GM23248 (cell line): Measurements from ENCODE around the gene TK1. TPM values are rescaled to one million over a fixed set of nuclear protein-coding genes. Genes with fewer than 3 reads are reported as not detected.

ENCODE experiments used
- DNase-seq: peaks from one replicate; pipeline ENCODE4 v3.0.0-alpha.2; 2015
- H2AFZ ChIP-seq: fragments of 200-600 bp; sonication (generic); 2 replicates; pipeline ENCODE4 v1.6.1; 2016; ENCODE audit warnings: antibody characterized with exemption
- H3F3A ChIP-seq: fragments of 200-600 bp; sonication (generic); 2 replicates; pipeline ENCODE4 v1.6.1; 2016; ENCODE audit warnings: mild to moderate bottlenecking, antibody characterized with exemption, mixed run types; ENCODE audit not compliant: insufficient read depth
- H3K27ac ChIP-seq: fragments of 200-600 bp; sonication (generic); 2 replicates; pipeline ENCODE4 v1.5.1; 2016; ENCODE audit warnings: mild to moderate bottlenecking
- H3K27me3 ChIP-seq: fragments of 200-600 bp; sonication (generic); replicated peaks from 2 replicates; pipeline ENCODE4 v1.6.1; 2016; ENCODE audit warnings: mild to moderate bottlenecking; ENCODE audit not compliant: insufficient read depth
- H3K36me3 ChIP-seq: fragments of 200-600 bp; sonication (generic); 2 replicates; pipeline ENCODE4 v1.6.1; 2016; ENCODE audit warnings: low read depth, mild to moderate bottlenecking
- H3K4me1 ChIP-seq: fragments of 200-600 bp; sonication (generic); 2 replicates; pipeline ENCODE4 v1.6.1; 2016; ENCODE audit warnings: mild to moderate bottlenecking; ENCODE audit not compliant: insufficient read depth
- H3K4me2 ChIP-seq: fragments of 200-600 bp; sonication (generic); one replicate; pipeline ENCODE4 v1.6.1; 2016; ENCODE audit warnings: mild to moderate bottlenecking; ENCODE audit not compliant: unreplicated experiment
- H3K4me3 ChIP-seq: fragments of 200-600 bp; sonication (generic); 2 replicates; pipeline ENCODE4 v1.5.1; 2016; ENCODE audit warnings: mild to moderate bottlenecking
- H3K79me2 ChIP-seq: fragments of 200-600 bp; sonication (generic); 2 replicates; pipeline ENCODE4 v1.6.1; 2016; ENCODE audit warnings: mild to moderate bottlenecking; ENCODE audit not compliant: insufficient read depth
- H3K9ac ChIP-seq: fragments of 200-600 bp; sonication (generic); 2 replicates; pipeline ENCODE4 v1.6.1; 2016; ENCODE audit warnings: mild to moderate bottlenecking
- H3K9me2 ChIP-seq: fragments of 200-600 bp; sonication (generic); 2 replicates; pipeline ENCODE4 v1.6.1; 2016; ENCODE audit warnings: mixed run types, mild to moderate bottlenecking, moderate library complexity; ENCODE audit not compliant: insufficient read depth
- H3K9me3 ChIP-seq: fragments of 200-600 bp; sonication (generic); one replicate; pipeline ENCODE4 v1.6.1; 2017; ENCODE audit warnings: low read depth
- H4K20me1 ChIP-seq: fragments of 200-600 bp; sonication (generic); 2 replicates; pipeline ENCODE4 v1.6.0; 2016; ENCODE audit not compliant: insufficient read depth
- EZH2 ChIP-seq: fragments of 200-600 bp; sonication (generic); IDR thresholded peaks from 2 replicates; pipeline ENCODE4 v1.6.1; 2018; ENCODE audit warnings: antibody characterized with exemption, mild to moderate bottlenecking; ENCODE audit not compliant: insufficient read depth, poor library complexity, severe bottlenecking
- EZH2phosphoT487 ChIP-seq: fragments of 200-600 bp; sonication (generic); IDR thresholded peaks from 2 replicates; pipeline ENCODE4 v1.6.1; 2018; ENCODE audit warnings: antibody characterized with exemption, moderate library complexity, mild to moderate bottlenecking, low read depth; ENCODE audit not compliant: insufficient read depth
- WGBS, 2 experiments: methylation state at CpG; one replicate each; pipeline ENCODE4 v1.1.6; 2015 to 2017; ENCODE audit warnings: low lambda C conversion rate in 2 of 2, low coverage in 1 of 2; ENCODE audit errors: missing lambda C conversion rate in 2 of 2; 5-methylcytosine and 5-hydroxymethylcytosine counted together
- in situ Hi-C: fragments of 300-500 bp; cut with MboI; formaldehyde crosslinking; loops from 2 replicates; pipeline ENCODE4 v1.15.0; 2020
- polyA plus RNA-seq: library from polyadenylated mRNA; unstranded; fragments of >200 nt; fragmentation: Nextera tagmentation; extraction: Ambion mirVana; gene quantifications from 2 replicates; pipeline ENCODE4 v1.2.1, GENCODE V29; 2016
- total RNA-seq: library from RNA; depleted of rRNA; stranded (reverse); fragments of >200 nt; shearing (Covaris generic); gene quantifications from 2 replicates; pipeline ENCODE4 v1.2.3, GENCODE V29; 2014

The TK1 gene
- total and polyA plus RNA-seq, 2 experiments from 2014 or later: 79.4 to 84.5 TPM

GRCh38 chr17:78127239-78127887, 59.5 kb downstream of the TK1 start:
- H3K36me3 ChIP-seq: no peaks in the 10 kb centered on the region
- peaks cover 29% of the 10 kb centered on the region for H3K27me3 ChIP-seq
- no peaks in the 10 kb centered on the region for H3K79me2 ChIP-seq
- no peak for TF ChIP-seq EZH2phosphoT487
- H2AFZ ChIP-seq: no peak overlapping the region
- no peak for DNase-seq
- WGBS, 2 experiments: 38 to 45% methylated on average over 20 to 25 of the region's 25 CpGs
- H3K9me3 ChIP-seq: no peaks in the 10 kb centered on the region
- no peak overlapping the region for H3K9ac ChIP-seq
- H3K4me2 ChIP-seq: no peak overlapping the region
- no peaks in the 10 kb centered on the region; the same call in 1 of the 2 replicates for H3F3A ChIP-seq
- 0 out of 2 replicates have a peak, but pooled peaks cover 3% of the 10 kb centered on the region for H3K4me1 ChIP-seq
- no peaks in the 10 kb centered on the region for H4K20me1 ChIP-seq
- no peak overlapping the region for H3K4me3 ChIP-seq
- H3K9me2 ChIP-seq: no peaks in the 10 kb centered on the region
- H3K27ac ChIP-seq: no peak overlapping the region
- in situ Hi-C loops: no loop called here

- Histone ChIP-seq H3K36me3 (no peaks in the 10 kb centered on the region), H2AFZ (no peak overlapping the region), H3K27ac (no peak overlapping the region), H3K4me1 (0 out of 2 replicates have a peak, but pooled peaks cover 3% of the 10 kb centered on the region), H3K4me3 (no peak overlapping the region), H3K9me3 (no peaks in the 10 kb centered on the region), H4K20me1 (no peaks in the 10 kb centered on the region), H3K27me3 (peaks cover 25% of the 10 kb centered on the region), H3F3A (no peaks in the 10 kb centered on the region; the same call in 1 of the 2 replicates), H3K9ac (no peak overlapping the region), H3K79me2 (no peaks in the 10 kb centered on the region), H3K9me2 (no peaks in the 10 kb centered on the region), H3K4me2 (no peak overlapping the region)
- no peak for DNase-seq
- 75 to 88% methylated on average over 4 to 6 of the region's 6 CpGs for WGBS, 2 experiments
- in situ Hi-C loops: no loop called here
- TF ChIP-seq EZH2 (no peak), EZH2phosphoT487 (no peak)
These were observed 60.0 kb downstream of the TK1 start for GRCh38 chr17:78126895-78127238.

GRCh38 chr17:78125976-78126894, 60.6 kb downstream of the TK1 start:
- WGBS, 2 experiments: 86 to 87% methylated on average over 22 to 23 of the region's 25 CpGs
- no peak overlapping the region for H3K27ac ChIP-seq
- no peak overlapping the region for H3K4me3 ChIP-seq
- H3K9me2 ChIP-seq: no peaks in the 10 kb centered on the region
- no peaks in the 10 kb centered on the region for H4K20me1 ChIP-seq
- in situ Hi-C loops: no loop called here
- no peaks in the 10 kb centered on the region; the same call in 1 of the 2 replicates for H3F3A ChIP-seq
- H3K9me3 ChIP-seq: no peaks in the 10 kb centered on the region
- no peak for TF ChIP-seq EZH2phosphoT487
- TF ChIP-seq EZH2: no peak
- H3K4me1 ChIP-seq: 0 out of 2 replicates have a peak, but pooled peaks cover 3% of the 10 kb centered on the region
- DNase-seq: no peak
- no peaks in the 10 kb centered on the region for H3K36me3 ChIP-seq
- H2AFZ ChIP-seq: no peak overlapping the region
- H3K27me3 ChIP-seq: peaks cover 23% of the 10 kb centered on the region
- H3K9ac ChIP-seq: no peak overlapping the region
- no peak overlapping the region for H3K4me2 ChIP-seq
- H3K79me2 ChIP-seq: no peaks in the 10 kb centered on the region

- in situ Hi-C loops: no loop called here
- TF ChIP-seq EZH2phosphoT487: no peak
- no peak for TF ChIP-seq EZH2
- H3K4me3 ChIP-seq: no peak overlapping the region
These were observed 61.5 kb downstream of the TK1 start for GRCh38 chr17:78125138-78125913.

More at GRCh38 chr17:78125138-78125913, 61.5 kb downstream of the TK1 start:
- no peaks in the 10 kb centered on the region for H3K79me2 ChIP-seq
- peaks cover 21% of the 10 kb centered on the region for H3K27me3 ChIP-seq
- H3K27ac ChIP-seq: no peak overlapping the region
- no peak overlapping the region for H3K9ac ChIP-seq
- H3F3A ChIP-seq: no peaks in the 10 kb centered on the region; the same call in 1 of the 2 replicates
- WGBS, 2 experiments: 77 to 86% methylated on average over 31 to 38 of the region's 39 CpGs
- no peaks in the 10 kb centered on the region for H3K9me2 ChIP-seq
- H3K9me3 ChIP-seq: no peaks in the 10 kb centered on the region
- 0 out of 2 replicates have a peak, but pooled peaks cover 3% of the 10 kb centered on the region for H3K4me1 ChIP-seq
- H2AFZ ChIP-seq: no peak overlapping the region
- no peak for DNase-seq
- H3K4me2 ChIP-seq: no peak overlapping the region
- H3K36me3 ChIP-seq: no peaks in the 10 kb centered on the region
- H4K20me1 ChIP-seq: no peaks in the 10 kb centered on the region
